ENCODE measurements around the gene FLAD1. TPM values are rescaled to one million over a fixed set of nuclear protein-coding genes. Genes with fewer than 3 reads are reported as not detected.

FLAD1 gene
- total and polyA plus RNA-seq, 8 donors: 26.4 to 39.9 (median 30.2) TPM

DNA sequence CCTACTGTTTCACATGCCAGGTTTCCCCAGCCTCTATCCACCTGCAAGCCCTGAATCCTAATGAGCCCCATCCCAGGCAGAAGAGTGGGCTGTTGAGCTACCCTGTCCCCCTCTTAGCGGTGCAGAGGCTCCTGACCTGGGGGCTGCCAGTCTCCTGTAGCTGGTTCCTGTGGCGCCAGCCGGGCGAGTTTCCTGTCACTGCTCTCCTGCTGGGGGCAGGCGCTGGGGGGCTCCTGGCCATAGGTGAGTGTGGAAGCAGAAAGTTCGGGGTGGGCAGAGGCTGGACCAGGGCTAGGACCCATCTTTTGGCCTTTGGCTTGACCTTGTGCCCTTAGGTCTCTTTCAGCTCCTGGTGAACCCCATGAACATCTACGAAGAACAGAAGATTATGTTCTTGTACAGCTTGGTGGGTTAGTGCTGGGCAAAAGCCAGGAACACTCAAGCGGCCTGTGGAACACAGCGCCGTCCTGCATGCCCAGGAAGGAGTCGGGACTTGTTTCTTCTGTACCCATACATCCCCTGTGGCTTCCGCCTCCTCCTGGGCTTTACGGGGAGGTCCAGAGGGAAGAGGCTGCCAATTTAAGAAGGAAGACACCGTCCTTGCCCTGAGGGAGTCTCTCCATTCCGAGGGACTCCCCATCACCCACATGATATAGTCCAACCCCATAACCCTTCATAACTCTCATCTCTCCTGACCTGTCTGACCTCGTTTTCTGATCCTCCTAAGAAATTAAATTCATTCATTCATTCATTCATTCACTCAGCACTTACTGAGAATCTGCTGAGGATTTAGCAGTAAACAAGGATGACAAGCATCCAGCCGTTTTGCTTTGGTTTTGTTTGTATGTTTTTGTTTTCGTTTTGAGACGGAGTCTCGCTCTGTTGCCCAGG is 51.4 kb downstream of the FLAD1 start:
- Histone ChIP-seq H3K27me3 (no peaks in the 10 kb centered on the region), H3K27ac (no peak overlapping the region), H3K4me1 (peaks cover 0 to 28% of the 10 kb centered on the region in 2 donors), H3K4me3 (no peak overlapping the region), H3K9me3 (no peaks in the 10 kb centered on the region), H3K36me3 (no peaks in the 10 kb centered on the region)
- ATAC-seq (no peak), DNase-seq (peak in 1 of 4 donors; percentile 62)
- intact Hi-C loops (cut with DNase I): no loop called here
- TF ChIP-seq, protein P1, sequence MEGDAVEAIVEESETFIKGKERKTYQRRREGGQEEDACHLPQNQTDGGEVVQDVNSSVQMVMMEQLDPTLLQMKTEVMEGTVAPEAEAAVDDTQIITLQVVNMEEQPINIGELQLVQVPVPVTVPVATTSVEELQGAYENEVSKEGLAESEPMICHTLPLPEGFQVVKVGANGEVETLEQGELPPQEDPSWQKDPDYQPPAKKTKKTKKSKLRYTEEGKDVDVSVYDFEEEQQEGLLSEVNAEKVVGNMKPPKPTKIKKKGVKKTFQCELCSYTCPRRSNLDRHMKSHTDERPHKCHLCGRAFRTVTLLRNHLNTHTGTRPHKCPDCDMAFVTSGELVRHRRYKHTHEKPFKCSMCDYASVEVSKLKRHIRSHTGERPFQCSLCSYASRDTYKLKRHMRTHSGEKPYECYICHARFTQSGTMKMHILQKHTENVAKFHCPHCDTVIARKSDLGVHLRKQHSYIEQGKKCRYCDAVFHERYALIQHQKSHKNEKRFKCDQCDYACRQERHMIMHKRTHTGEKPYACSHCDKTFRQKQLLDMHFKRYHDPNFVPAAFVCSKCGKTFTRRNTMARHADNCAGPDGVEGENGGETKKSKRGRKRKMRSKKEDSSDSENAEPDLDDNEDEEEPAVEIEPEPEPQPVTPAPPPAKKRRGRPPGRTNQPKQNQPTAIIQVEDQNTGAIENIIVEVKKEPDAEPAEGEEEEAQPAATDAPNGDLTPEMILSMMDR (IDR thresholded peaks at IDR 0.05): no peak

DNA sequence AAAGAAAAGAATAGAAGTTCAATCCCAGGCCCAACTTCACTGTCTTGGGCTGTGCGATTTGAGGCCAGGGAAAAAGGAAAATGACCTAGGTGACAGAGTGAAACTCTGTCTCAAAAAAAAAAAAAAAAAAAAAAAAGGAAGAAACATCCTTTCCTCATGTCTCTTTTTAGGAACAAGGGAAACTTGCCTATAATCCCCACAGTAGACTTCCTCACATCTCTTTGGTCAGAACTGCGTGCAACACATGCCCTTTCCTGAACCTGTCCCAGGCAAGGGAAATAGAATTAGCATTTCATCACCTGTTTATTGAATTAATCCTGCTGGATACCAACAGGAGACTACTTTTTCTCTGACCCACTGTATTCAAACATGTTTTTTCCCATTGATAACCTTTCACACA is 52.8 kb downstream of the FLAD1 start:
- no peaks in the 10 kb centered on the region for H3K27me3 ChIP-seq
- DNase-seq (no peak), ATAC-seq (no peak)
- H3K36me3 ChIP-seq: no peaks in the 10 kb centered on the region
- H3K27ac ChIP-seq: no peak overlapping the region
- no peak overlapping the region for H3K4me3 ChIP-seq
- intact Hi-C loops (cut with DNase I): no loop called here
- H3K9me3 ChIP-seq: no peaks in the 10 kb centered on the region
- peaks cover 0 to 28% of the 10 kb centered on the region in 2 donors for H3K4me1 ChIP-seq
- TF ChIP-seq, protein P1 (IDR thresholded peaks at IDR 0.05): no peak

DNA sequence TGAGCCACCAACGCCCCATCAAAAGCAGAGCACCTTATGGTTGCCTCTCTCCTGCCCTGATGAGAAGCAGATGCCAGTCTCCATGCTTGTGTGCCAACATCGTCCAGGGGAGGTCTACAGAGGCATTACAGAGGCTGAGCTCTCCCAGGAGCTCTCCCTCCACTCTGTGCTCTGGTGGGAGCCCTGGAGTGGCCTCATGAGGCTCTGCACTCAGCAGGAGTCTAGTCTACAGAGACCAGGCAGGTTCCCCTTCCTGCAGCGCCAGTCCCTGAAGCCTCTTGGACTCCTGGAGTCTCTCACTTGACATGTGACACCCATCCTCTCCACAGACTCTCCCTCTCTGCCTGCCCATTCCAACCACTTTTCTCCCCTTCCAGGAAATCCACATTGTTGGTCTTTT is 53.9 kb downstream of the FLAD1 start:
- no peaks in the 10 kb centered on the region for H3K36me3 ChIP-seq
- H3K4me3 ChIP-seq: no peak overlapping the region
- intact Hi-C loops (cut with DNase I): no loop called here
- no peaks in the 10 kb centered on the region for H3K9me3 ChIP-seq
- peak; percentile 35 for ATAC-seq
- TF ChIP-seq, protein P1 (IDR thresholded peaks at IDR 0.05): no peak
- peaks cover 0 to 28% of the 10 kb centered on the region in 2 donors for H3K4me1 ChIP-seq
- DNase-seq: no peak
- no peaks in the 10 kb centered on the region for H3K27me3 ChIP-seq
- no peak overlapping the region for H3K27ac ChIP-seq

DNA sequence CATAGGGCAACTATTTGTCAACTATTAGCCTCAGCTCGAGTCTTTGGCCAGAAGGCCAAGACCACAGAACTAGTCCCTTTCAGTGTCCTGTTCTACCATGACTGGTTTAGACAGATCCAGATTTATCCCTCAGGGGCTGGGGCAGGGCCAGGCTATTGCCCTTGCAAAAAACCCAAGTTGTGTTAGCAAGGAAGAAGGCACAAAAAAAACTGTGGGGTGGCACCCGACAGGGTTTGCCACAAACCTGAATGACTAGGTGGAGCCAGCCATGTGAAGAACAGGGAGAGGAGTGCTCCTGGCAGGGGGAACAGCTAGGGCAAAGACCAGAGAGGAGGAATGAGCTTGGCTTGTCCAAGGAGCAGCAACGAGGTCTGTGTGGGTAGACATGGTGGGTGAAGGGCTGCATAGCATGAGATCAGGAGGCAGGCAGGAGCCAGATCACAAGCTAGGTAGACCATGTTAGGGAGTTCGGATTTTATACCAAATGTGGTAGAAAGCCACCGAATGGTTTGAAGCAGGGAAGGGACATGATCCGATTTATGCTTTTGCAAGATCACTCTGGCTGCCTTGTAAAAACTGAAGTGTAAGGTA is 54.8 kb downstream of the FLAD1 start:
- Histone ChIP-seq H3K4me3 (no peak overlapping the region), H3K4me1 (peaks cover 0 to 28% of the 10 kb centered on the region in 2 donors), H3K9me3 (no peaks in the 10 kb centered on the region), H3K27me3 (no peaks in the 10 kb centered on the region), H3K36me3 (no peaks in the 10 kb centered on the region), H3K27ac (no peak overlapping the region)
- intact Hi-C loops (cut with DNase I): no loop called here
- no peak for ATAC-seq
- DNase-seq: no peak
- TF ChIP-seq, protein P1 (IDR thresholded peaks at IDR 0.05): no peak

DNA sequence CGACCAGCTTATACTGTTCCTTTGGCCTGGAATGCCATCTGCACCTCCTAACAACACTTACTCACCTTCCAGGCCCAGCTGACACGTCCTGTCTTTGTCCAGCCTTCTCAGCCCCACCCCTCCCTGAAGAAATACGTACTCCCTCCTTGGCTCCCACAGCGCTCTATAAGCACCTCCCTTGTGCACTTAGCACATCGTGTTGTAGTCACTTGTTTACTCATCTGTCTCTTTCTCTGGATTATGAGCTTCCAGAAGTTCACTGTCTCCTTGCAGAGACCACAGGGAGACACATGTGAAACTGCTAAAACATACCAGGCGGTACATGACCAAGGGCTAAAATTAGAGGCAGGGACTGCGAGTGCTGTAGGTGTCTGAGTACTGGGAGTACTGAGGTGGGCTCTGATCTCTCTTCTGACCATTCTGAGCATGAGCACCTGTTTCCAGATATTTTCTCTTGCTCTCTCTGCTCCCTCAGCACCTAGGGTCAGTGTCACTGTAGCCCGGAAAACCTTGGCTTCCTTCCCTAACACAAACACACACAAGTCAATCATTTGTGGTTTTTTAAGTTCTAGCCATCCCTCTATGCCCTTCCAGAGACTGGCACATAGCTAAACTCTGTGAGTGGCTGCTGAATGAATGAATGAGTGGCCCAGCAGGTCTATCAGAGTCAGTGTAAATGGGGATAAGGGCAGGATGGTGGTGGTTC is 55.6 kb downstream of the FLAD1 start:
- Histone ChIP-seq H3K4me3 (no peak overlapping the region), H3K9me3 (no peaks in the 10 kb centered on the region), H3K27ac (peak overlapping the region in 1 of 2 donors; percentile 19), H3K27me3 (no peaks in the 10 kb centered on the region), H3K36me3 (no peaks in the 10 kb centered on the region), H3K4me1 (peaks cover 0 to 28% of the 10 kb centered on the region in 2 donors)
- TF ChIP-seq, protein P1 (IDR thresholded peaks at IDR 0.05): no peak
- intact Hi-C loops (cut with DNase I): no loop called here
- DNase-seq (peak in 1 of 4 donors; percentile 54), ATAC-seq (peak; percentile 89)

Data from left lung (tissue), 10 donors.